BJ (cell line): ENCODE measurements around the gene BUD23. TPM values are rescaled to one million over a fixed set of nuclear protein-coding genes. Genes with fewer than 3 reads are reported as not detected.
A peak's percentile ranks its signal among the peaks of the same experiment; 100 is the strongest.

Experiments
- CTCF ChIA-PET: fragments of 350-600 bp; formaldehyde crosslinking; extraction: SDS; loops from one replicate; lab custom pipeline; 2021; ENCODE audit warnings: antibody characterized with exemption, inconsistent platforms; lab: Yijun Ruan, JAX
- POLR2A ChIA-PET: fragments of 300-600 bp; sonication (Branson Sonifier 250); formaldehyde crosslinking; extraction: SDS; loops from one replicate; lab custom pipeline; 2021; ENCODE audit warnings: antibody characterized with exemption; lab: Charles Lee
- DNase-seq: peaks from one replicate; pipeline ENCODE4 v3.0.0-alpha.2; 2011; ENCODE audit warnings: low read depth
- H3K27me3 ChIP-seq: 2 replicates; pipeline ENCODE4 v1.6.0; 2011; ENCODE audit warnings: low read length; ENCODE audit not compliant: control insufficient read depth, insufficient read depth
- H3K36me3 ChIP-seq: 2 replicates; pipeline ENCODE4 v1.5.1; 2011; ENCODE audit warnings: low read length; ENCODE audit not compliant: control insufficient read depth, insufficient read depth
- H3K4me3 ChIP-seq: 2 replicates; pipeline ENCODE4 v1.5.1; 2011; ENCODE audit warnings: low read depth, mild to moderate bottlenecking, control low read depth, low read length
- CTCF ChIP-seq: IDR thresholded peaks from 2 replicates; pipeline ENCODE4 v1.5.1; 2011; ENCODE audit warnings: low read depth, mild to moderate bottlenecking, control low read depth, inconsistent platforms, low read length, moderate library complexity; ENCODE audit not compliant: insufficient read depth
- polyA plus RNA-seq: library from polyadenylated mRNA; depleted of rRNA; stranded (reverse); fragments of >200 nt; gene quantifications from 2 replicates; pipeline ENCODE4 v1.2.3, GENCODE V29; 2011

Gene BUD23
- polyA plus RNA-seq, 1 experiment = 69.8 TPM

- H3K27me3 ChIP-seq = no peaks in the 10 kb centered on the region
- peaks cover 2% of the 10 kb centered on the region; the same call in 1 of the 2 replicates for H3K36me3 ChIP-seq
- POLR2A ChIA-PET = interaction anchor here (0.5 kb wide), 1 partner anchor 9 kb away, joined by 4 read pairs; no protein-coding TSS in a partner anchor
- H3K4me3 ChIP-seq = no peak overlapping the region
- no peak for DNase-seq
- TF ChIP-seq CTCF = no peak
- CTCF ChIA-PET = interaction anchor here (1.2 to 3.7 kb wide), 6 partner anchors 10 to 109 kb away, joined by 3 to 23 read pairs (median 10); no protein-coding TSS in a partner anchor
Observed at GRCh38 chr7:73716318-73716890, 33.0 kb downstream of the BUD23 start.

GRCh38 chr7:73717025-73717807 is 33.8 kb downstream of the BUD23 start:
- Histone ChIP-seq H3K27me3 (no peaks in the 10 kb centered on the region), H3K4me3 (no peak overlapping the region), H3K36me3 (peaks cover 2% of the 10 kb centered on the region; the same call in 1 of the 2 replicates)
- no peak for TF ChIP-seq CTCF
- ChIA-PET CTCF (interaction anchor here (0.9 to 3.7 kb wide), 8 partner anchors 9 to 110 kb away, joined by 3 to 23 read pairs (median 4); partner anchors contain the start of gene VPS37D), POLR2A (interaction anchor here (0.5 kb wide), 1 partner anchor 8 kb away, joined by 4 read pairs; no protein-coding TSS in a partner anchor)
- no peak for DNase-seq

GRCh38 chr7:73717991-73718405 is 34.6 kb downstream of the BUD23 start:
- ChIA-PET POLR2A (no interaction called here), CTCF (interaction anchor here (0.9 to 3.7 kb wide), 6 partner anchors 8 to 111 kb away, joined by 3 to 23 read pairs (median 4); partner anchors contain the start of gene VPS37D)
- peak; percentile 53 for DNase-seq
- peak overlapping the region; percentile 83 for H3K4me3 ChIP-seq
- H3K27me3 ChIP-seq = no peaks in the 10 kb centered on the region
- no peak for TF ChIP-seq CTCF
- peaks cover 2% of the 10 kb centered on the region; the same call in 1 of the 2 replicates for H3K36me3 ChIP-seq

GRCh38 chr7:73718438-73718881 is 35.1 kb downstream of the BUD23 start:
- H3K27me3 ChIP-seq = no peaks in the 10 kb centered on the region
- CTCF ChIA-PET = interaction anchor here (1.0 to 3.7 kb wide), 5 partner anchors 8 to 111 kb away, joined by 3 to 23 read pairs (median 4); partner anchors contain the start of gene VPS37D
- no peak for TF ChIP-seq CTCF
- no peak for DNase-seq
- peak overlapping the region; percentile 83 for H3K4me3 ChIP-seq
- POLR2A ChIA-PET = no interaction called here
- peaks cover 2% of the 10 kb centered on the region; the same call in 1 of the 2 replicates for H3K36me3 ChIP-seq
